Hepatocyte (in vitro differentiated cells): ENCODE results near the gene TRIM9.

Source experiments
- EZH2phosphoT487 ChIP-seq: fragments of 200-600 bp; sonication (generic); IDR thresholded peaks from one replicate; pipeline ENCODE4 v1.6.1; 2018; ENCODE audit warnings: antibody characterized with exemption, mild to moderate bottlenecking, low read depth, moderate library complexity; ENCODE audit not compliant: unreplicated experiment, severe bottlenecking
- TF ChIP-seq, protein P1 (sequence below): fragments of 200-600 bp; sonication (generic); IDR thresholded peaks from 2 replicates; pipeline ENCODE4 v1.5.1; 2016; ENCODE audit warnings: antibody characterized with exemption, mild to moderate bottlenecking; ENCODE audit not compliant: poor library complexity

- TF ChIP-seq, protein P1, sequence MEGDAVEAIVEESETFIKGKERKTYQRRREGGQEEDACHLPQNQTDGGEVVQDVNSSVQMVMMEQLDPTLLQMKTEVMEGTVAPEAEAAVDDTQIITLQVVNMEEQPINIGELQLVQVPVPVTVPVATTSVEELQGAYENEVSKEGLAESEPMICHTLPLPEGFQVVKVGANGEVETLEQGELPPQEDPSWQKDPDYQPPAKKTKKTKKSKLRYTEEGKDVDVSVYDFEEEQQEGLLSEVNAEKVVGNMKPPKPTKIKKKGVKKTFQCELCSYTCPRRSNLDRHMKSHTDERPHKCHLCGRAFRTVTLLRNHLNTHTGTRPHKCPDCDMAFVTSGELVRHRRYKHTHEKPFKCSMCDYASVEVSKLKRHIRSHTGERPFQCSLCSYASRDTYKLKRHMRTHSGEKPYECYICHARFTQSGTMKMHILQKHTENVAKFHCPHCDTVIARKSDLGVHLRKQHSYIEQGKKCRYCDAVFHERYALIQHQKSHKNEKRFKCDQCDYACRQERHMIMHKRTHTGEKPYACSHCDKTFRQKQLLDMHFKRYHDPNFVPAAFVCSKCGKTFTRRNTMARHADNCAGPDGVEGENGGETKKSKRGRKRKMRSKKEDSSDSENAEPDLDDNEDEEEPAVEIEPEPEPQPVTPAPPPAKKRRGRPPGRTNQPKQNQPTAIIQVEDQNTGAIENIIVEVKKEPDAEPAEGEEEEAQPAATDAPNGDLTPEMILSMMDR, result no peak
- no peak for TF ChIP-seq EZH2phosphoT487
Measured at GRCh38 chr14:50946234-50946935, 148.5 kb downstream of the TRIM9 start.
